Measurements from ENCODE around the gene RAD51B. TPM values are rescaled to one million over a fixed set of nuclear protein-coding genes. Genes with fewer than 3 reads are reported as not detected.

The RAD51B gene
- total RNA-seq, 1 experiment from 2014 or later = 23.3 TPM

- Histone ChIP-seq H3K27me3 (replicated peaks; ENCODE audit: insufficient read depth, low read depth, low read length, poor library complexity) (no peaks in the 10 kb centered on the region), H3K27ac (ENCODE audit: low read depth, low read length, poor library complexity, severe bottlenecking) (peak overlapping the region; percentile 19), H3K36me3 (ENCODE audit: insufficient read depth, low read length, poor library complexity, severe bottlenecking) (no peaks in the 10 kb centered on the region), H3K9me3 (ENCODE audit: low read depth, low read length, poor library complexity, severe bottlenecking) (no peaks in the 10 kb centered on the region), H3K4me3 (ENCODE audit: low read depth, low read length, poor library complexity, severe bottlenecking) (no peak overlapping the region), H3K4me1 (ENCODE audit: insufficient read depth, low read length, poor library complexity, severe bottlenecking) (peaks cover 8% of the 10 kb centered on the region)
- DNase-seq (ENCODE audit: low spot score) = peak; percentile 35
- ChIA-PET CTCF (no interaction called here), POLR2A (ENCODE audit: low non-redundant PET) (no interaction called here)
- TF ChIP-seq CTCF (conservative IDR thresholded peaks at IDR 0.05; ENCODE audit: low read depth, low read length) = no peak
- TF ChIP-seq EZH2 (IDR thresholded peaks at IDR 0.05; ENCODE audit: borderline replicate concordance, low read depth, low read length, poor library complexity, severe bottlenecking) = no peak
- intact Hi-C loops (cut with micrococcal nuclease; ENCODE audit: unreplicated experiment) = no loop called here
- BruUV-seq (replicated peaks) = no TSS peak
Measured at GRCh38 chr14:68711561-68712309, 892.2 kb downstream of the RAD51B start.

GRCh38 chr14:68712703-68713370 is 893.3 kb downstream of the RAD51B start:
- no peaks in the 10 kb centered on the region for H3K27me3 ChIP-seq (replicated peaks; ENCODE audit: insufficient read depth, low read depth, low read length, poor library complexity)
- no TSS peak for BruUV-seq (replicated peaks)
- H3K27ac ChIP-seq (ENCODE audit: low read depth, low read length, poor library complexity, severe bottlenecking) = peak overlapping the region; percentile 24
- TF ChIP-seq CTCF (conservative IDR thresholded peaks at IDR 0.05; ENCODE audit: low read depth, low read length) (no peak), EZH2 (IDR thresholded peaks at IDR 0.05; ENCODE audit: borderline replicate concordance, low read depth, low read length, poor library complexity, severe bottlenecking) (no peak)
- CTCF ChIA-PET = no interaction called here
- intact Hi-C loops (cut with micrococcal nuclease; ENCODE audit: unreplicated experiment) = no loop called here
- peaks cover 8% of the 10 kb centered on the region for H3K4me1 ChIP-seq (ENCODE audit: insufficient read depth, low read length, poor library complexity, severe bottlenecking)
- H3K36me3 ChIP-seq (ENCODE audit: insufficient read depth, low read length, poor library complexity, severe bottlenecking) = no peaks in the 10 kb centered on the region
- no peak for DNase-seq (ENCODE audit: low spot score)
- no peaks in the 10 kb centered on the region for H3K9me3 ChIP-seq (ENCODE audit: low read depth, low read length, poor library complexity, severe bottlenecking)
- POLR2A ChIA-PET (ENCODE audit: low non-redundant PET) = no interaction called here
- no peak overlapping the region for H3K4me3 ChIP-seq (ENCODE audit: low read depth, low read length, poor library complexity, severe bottlenecking)

- no peak for DNase-seq (ENCODE audit: low spot score)
- BruUV-seq (replicated peaks) = no TSS peak
- TF ChIP-seq EZH2 (IDR thresholded peaks at IDR 0.05; ENCODE audit: borderline replicate concordance, low read depth, low read length, poor library complexity, severe bottlenecking) (no peak), CTCF (conservative IDR thresholded peaks at IDR 0.05; ENCODE audit: low read depth, low read length) (no peak)
- CTCF ChIA-PET = no interaction called here
- intact Hi-C loops (cut with micrococcal nuclease; ENCODE audit: unreplicated experiment) = no loop called here
- no peaks in the 10 kb centered on the region for H3K36me3 ChIP-seq (ENCODE audit: insufficient read depth, low read length, poor library complexity, severe bottlenecking)
- H3K27me3 ChIP-seq (replicated peaks; ENCODE audit: insufficient read depth, low read depth, low read length, poor library complexity) = no peaks in the 10 kb centered on the region
- peaks cover 8% of the 10 kb centered on the region for H3K4me1 ChIP-seq (ENCODE audit: insufficient read depth, low read length, poor library complexity, severe bottlenecking)
- H3K9me3 ChIP-seq (ENCODE audit: low read depth, low read length, poor library complexity, severe bottlenecking) = no peaks in the 10 kb centered on the region
- no peak overlapping the region for H3K4me3 ChIP-seq (ENCODE audit: low read depth, low read length, poor library complexity, severe bottlenecking)
- no peak overlapping the region for H3K27ac ChIP-seq (ENCODE audit: low read depth, low read length, poor library complexity, severe bottlenecking)
- POLR2A ChIA-PET (ENCODE audit: low non-redundant PET) = no interaction called here
Measured at GRCh38 chr14:68713782-68714181, 894.2 kb downstream of the RAD51B start.

Measured in A673 (cell line).